SKM-1 treated with dmso at 0.1 percent for 144 hours (cell line): ENCODE measurements around the gene ZNF804A.

Experiments
- DNase-seq: peaks from one replicate; lab custom pipeline; 2025; ENCODE audit not compliant: unreplicated experiment; lab: John Stamatoyannopoulos, UW

The ZNF804A gene

GRCh38 chr2:184598316-184599053 is at the start of gene ZNF804A:
Gene ZNF804A (plus strand): TSS chr2:184598529. CDS start chr2:184598960, 431 bp downstream.
- peak; percentile 82 for DNase-seq

DNA sequence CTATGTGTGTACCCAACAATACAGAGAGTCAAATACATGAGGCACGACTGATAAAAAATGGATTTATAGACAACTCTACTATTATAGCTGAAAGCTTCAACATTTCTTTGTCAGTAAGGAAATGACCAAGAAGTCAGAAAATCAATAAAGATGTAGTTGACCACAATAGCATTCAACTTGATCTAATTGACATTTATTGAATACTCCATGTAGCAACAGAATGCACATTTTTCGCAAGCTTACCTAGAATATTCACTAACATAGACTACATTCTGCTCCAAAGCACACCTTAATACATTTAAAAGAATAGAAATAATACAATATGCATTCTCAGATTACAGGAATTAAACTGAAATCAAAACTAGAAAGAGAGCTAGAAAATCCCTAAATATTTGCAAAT is 49.2 kb upstream of the ZNF804A start:
- no peak for DNase-seq

- no peak for DNase-seq
Observed at GRCh38 chr2:184551626-184552025, 46.7 kb upstream of the ZNF804A start.

- no peak for DNase-seq
Observed at GRCh38 chr2:184554736-184555135, 43.6 kb upstream of the ZNF804A start.

DNA sequence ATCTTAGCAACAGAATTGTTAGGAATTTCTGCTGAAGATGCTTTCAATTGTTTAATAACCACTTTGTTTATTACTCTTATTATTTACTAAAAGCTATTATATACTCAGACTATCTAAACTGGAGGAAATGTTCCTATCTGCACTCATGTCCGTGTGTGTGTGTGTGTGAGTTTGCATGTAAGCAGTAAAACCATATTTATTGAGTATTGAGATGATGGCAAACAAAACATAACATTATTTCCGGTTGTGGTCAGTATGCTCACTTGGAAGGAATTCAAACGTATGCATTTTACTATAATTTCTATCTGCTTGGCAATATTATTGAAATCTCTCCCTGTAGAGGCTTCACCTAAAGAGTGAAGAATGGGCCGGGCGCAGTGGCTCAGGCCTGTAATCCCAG is 43.0 kb upstream of the ZNF804A start:
- DNase-seq, result no peak

- no peak for DNase-seq
Observed at GRCh38 chr2:184556639-184557038, 41.7 kb upstream of the ZNF804A start.

DNA sequence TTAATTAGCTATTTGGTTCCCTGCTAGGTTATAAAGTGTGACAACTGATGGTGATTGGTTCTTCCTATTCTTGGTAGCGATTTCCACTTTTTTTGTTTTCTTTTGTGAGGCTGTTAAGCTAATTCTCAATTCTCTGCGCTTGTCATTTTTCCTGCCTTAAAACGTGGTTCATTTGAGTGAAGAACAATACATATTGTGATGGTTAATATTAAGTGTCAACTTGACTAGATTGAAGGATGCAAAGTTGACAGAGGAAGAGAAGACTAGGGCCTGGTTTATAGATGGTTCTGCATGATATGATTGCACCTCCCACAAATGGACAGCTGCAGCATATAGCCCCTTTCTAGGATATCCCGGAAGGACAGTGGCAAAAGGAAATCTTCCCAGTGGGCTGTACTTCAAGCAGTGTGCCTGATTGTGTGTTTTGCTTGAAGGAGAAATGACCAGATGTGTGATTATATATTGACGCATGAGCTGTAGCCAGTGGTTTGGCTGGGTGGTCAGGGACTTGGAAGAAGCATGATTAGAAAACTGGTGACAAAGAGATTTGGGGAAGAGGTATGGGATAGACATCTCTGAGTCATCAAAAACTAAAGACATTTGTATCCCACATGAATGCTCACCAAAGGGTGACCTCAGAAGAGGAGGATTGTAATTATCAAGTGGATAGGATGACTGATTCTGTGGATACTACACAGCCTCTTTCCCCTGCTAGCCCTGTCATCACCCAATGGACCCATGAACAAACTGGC is 39.4 kb upstream of the ZNF804A start:
- DNase-seq, result no peak

DNA sequence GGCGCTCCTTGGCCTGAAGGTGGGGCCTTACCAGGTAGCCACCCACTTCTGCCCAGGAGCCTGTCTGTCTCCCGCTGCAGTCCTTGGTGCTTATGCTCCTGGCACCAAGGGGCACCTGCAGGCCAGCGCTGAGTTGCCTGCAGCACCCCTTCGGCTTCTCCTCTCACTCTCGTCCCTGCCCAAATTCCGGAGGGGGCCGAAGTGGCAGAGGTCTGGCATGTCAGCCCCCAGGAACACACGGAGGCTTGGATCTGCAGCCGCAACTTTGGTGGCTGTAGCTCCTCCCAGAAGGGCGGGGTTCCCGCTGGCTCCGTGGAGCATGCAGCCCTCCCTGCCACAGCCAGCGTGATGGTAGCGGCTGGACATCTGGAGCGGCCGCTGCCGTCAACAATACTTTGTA is 37.7 kb upstream of the ZNF804A start:
- DNase-seq, result no peak

DNA sequence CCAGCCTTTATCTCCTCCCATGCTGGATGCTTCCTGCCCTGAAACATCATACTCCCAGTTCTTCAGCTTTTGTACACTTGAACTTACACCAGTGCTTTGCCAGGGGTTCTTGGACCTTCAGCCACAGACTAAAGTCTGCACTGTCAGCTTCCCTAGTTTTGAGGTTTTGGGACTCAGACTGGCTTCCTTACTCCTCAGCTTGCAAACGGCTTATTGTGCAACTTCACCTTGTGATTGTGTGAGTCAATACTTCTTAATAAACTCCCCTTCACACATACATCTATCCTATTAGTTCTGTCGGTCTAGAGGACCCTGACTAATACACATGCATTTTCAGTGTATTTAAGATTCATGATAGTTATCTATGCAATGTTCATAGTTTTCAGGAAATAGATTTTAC is 35.8 kb upstream of the ZNF804A start:
- peak; percentile 71 for DNase-seq

GRCh38 chr2:184564092-184564491 is 34.2 kb upstream of the ZNF804A start:
- DNase-seq, result no peak

DNA sequence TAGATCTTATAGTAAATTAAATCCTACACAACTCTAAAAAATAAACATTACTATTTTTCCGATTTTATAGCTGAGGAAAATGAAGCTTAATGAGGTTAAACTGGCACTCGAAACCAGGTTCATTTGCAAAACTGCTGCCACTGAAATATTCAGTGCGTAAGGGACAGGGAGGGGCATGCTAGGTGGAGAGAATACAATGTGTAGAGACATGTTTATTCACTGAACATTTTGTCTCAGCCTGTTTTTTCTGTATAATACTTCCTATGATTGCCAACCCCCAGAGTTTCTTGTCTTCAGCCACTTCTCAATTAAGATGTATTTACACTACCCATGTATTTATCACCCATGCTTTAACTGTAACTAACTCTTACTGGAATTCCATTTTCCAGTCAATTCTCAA is 31.6 kb upstream of the ZNF804A start:
- DNase-seq, result no peak

GRCh38 chr2:184577056-184577455 is 21.3 kb upstream of the ZNF804A start:
- no peak for DNase-seq

DNA sequence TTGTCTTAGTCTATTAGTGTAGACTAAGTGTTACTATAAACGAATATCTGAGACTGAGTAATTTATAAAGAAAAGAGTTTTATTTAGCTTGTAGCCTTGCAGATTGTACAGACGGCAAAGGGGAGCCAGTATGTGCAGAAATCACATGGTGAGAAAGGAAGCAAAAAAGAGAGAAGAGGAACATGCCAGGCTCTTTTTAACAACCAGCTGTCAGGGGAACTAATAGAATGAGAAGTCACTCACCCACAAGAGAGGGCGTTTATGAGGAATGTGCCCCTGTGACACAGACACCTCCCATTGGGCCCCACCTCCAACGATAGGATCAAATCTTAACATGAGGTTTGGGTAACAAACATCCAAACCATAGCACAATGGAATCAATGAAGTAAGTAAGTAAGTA is 20.6 kb upstream of the ZNF804A start:
- DNase-seq, result peak; percentile 22

GRCh38 chr2:184579226-184579625 is 19.1 kb upstream of the ZNF804A start:
- no peak for DNase-seq

- DNase-seq, result no peak
Observed at GRCh38 chr2:184581391-184581790, 16.9 kb upstream of the ZNF804A start.

- DNase-seq, result no peak
Observed at GRCh38 chr2:184589261-184589660, 9.1 kb upstream of the ZNF804A start.

- peak; percentile 91 for DNase-seq
Observed at GRCh38 chr2:184596819-184597411, 1.4 kb upstream of the ZNF804A start.

DNA sequence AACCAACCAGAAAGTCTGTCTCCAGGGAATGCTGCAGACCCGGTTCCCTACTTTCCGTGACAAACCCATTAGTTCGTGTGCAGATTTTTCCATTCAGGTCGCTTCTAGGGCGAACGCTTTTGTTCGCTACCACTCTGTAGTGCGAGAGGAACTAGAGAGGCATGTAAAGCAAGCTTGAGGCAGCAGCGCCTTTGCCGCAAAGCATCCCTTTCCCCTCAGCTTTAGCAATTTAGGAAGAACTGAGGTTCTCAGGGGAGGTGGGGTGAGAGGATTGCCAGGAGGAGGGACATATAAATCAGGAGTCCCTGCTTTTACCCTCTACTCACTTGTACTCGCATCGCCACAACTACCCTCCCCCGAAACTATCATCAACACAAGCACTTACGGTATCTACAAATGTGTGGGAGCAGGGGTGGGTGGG is 748 bp upstream of the ZNF804A start:
- DNase-seq, result peak; percentile 78

- DNase-seq, result no peak
Observed at GRCh38 chr2:184598002-184598315, 370 bp upstream of the ZNF804A start.

DNA sequence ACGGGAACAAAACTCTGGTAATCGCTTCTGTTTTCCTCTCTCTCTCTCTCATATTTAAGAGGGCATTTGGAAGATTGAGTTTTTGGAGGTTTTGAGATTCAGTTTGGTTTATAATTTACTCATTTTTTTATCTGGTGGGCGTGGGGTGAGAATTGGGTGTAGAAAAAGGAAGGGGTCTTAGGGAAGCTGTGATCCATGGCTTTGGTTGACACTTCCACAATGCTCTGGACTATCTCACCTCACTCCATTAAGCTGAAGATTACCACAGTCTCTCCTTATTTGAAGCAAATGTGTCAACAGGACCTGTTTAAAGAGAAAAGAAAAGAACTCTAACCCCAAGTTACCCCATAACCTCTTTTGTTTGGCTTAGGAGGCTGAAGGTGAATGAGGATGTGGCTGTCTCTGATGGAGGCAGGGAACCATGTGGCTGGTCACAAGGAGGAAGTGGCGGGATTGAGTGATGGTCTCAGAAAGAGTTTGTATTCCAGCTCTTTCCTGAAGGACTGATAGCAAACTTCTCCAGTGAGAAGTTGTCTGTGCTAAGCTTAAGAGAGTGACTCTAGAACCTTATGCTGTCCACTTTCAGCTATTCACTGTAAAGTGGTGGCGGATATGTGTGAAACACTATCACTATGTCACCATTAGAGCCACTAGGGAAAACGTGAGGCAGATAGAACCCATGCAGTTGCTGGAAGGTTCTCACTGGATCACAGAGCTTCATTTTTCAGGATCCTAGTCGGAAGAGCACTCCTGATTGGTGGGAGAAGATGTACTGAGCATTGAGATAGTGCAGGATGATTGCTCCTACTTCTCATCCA is 934 bp downstream of the ZNF804A start:
- DNase-seq, result peak; percentile 80

- peak; percentile 59 for DNase-seq
Observed at GRCh38 chr2:184599872-184600222, 1.5 kb downstream of the ZNF804A start.
